WTC11 (cell line): ENCODE measurements around the gene GAL.

ENCODE experiments used
- CTCF ChIP-seq: fragments of 200-600 bp; IDR thresholded peaks from 2 replicates; pipeline ENCODE4 v1.8.0; 2022; ENCODE audit warnings: antibody characterized with exemption
- E2F4 ChIP-seq: sonication (generic); formaldehyde crosslinking; IDR thresholded peaks from 2 replicates; pipeline ENCODE4 v1.8.1; 2022; ENCODE audit warnings: low read depth, mild to moderate bottlenecking, moderate library complexity, missing genetic modification reagents, borderline replicate concordance
- ELF4 ChIP-seq: sonication (generic); formaldehyde crosslinking; IDR thresholded peaks from 2 replicates; pipeline ENCODE4 v1.8.1; 2022; ENCODE audit warnings: low read depth, mild to moderate bottlenecking, moderate library complexity, missing genetic modification reagents
- MAX ChIP-seq: sonication (generic); formaldehyde crosslinking; IDR thresholded peaks from 2 replicates; pipeline ENCODE4 v1.8.0; 2022; ENCODE audit warnings: mild to moderate bottlenecking, missing genetic modification reagents
- NR3C1 ChIP-seq: sonication (generic); formaldehyde crosslinking; conservative IDR thresholded peaks from 2 replicates; pipeline ENCODE4 v1.8.1; 2023; ENCODE audit warnings: low read depth, mild to moderate bottlenecking, missing genetic modification reagents
- TF ChIP-seq, protein P1 (sequence below): sonication (generic); formaldehyde crosslinking; IDR thresholded peaks from 2 replicates; pipeline ENCODE4 v1.8.1; 2022; ENCODE audit warnings: low read depth, missing genetic modification reagents, borderline replicate concordance

GRCh38 chr11:68683121-68683520, 1.2 kb upstream of the GAL start:
- TF ChIP-seq CTCF (no peak), NR3C1 (no peak), E2F4 (no peak), MAX (no peak), ELF4 (CRISPR knock-in tag) (no peak)
- TF ChIP-seq, protein P1, sequence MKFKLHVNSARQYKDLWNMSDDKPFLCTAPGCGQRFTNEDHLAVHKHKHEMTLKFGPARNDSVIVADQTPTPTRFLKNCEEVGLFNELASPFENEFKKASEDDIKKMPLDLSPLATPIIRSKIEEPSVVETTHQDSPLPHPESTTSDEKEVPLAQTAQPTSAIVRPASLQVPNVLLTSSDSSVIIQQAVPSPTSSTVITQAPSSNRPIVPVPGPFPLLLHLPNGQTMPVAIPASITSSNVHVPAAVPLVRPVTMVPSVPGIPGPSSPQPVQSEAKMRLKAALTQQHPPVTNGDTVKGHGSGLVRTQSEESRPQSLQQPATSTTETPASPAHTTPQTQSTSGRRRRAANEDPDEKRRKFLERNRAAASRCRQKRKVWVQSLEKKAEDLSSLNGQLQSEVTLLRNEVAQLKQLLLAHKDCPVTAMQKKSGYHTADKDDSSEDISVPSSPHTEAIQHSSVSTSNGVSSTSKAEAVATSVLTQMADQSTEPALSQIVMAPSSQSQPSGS (CRISPR knock-in tag): no peak
